Tibial nerve (tissue), 4 donors: Measurements from ENCODE around the gene PLS3. TPM values are rescaled to one million over a fixed set of nuclear protein-coding genes. Genes with fewer than 3 reads are reported as not detected.

Experiments
- DNase-seq, 2 donors: peaks; one replicate each; pipeline ENCODE4 v3.0.0-alpha.2; 2019; ENCODE audit warnings: low spot score in 2 of 2
- H3K27ac ChIP-seq, 4 donors: fragments of 200-600 bp; sonication (generic) in 3 of 4; one replicate each; pipeline ENCODE4 v1.5.1; 2017 to 2019; ENCODE audit warnings: mild to moderate bottlenecking in 1 of 4
- H3K27me3 ChIP-seq, 2 donors: fragments of 200-600 bp; sonication (generic) in 1 of 2; one replicate each; pipeline versions ENCODE4 v1.5.1 to v1.6.0; 2017 to 2019
- H3K36me3 ChIP-seq, 3 donors: fragments of 200-600 bp; sonication (generic); one replicate each; pipeline ENCODE4 v1.5.1; 2018 to 2019
- H3K4me1 ChIP-seq, 4 donors: fragments of 200-600 bp; sonication (generic) in 3 of 4; one replicate each; pipeline ENCODE4 v1.5.1; 2017 to 2019
- H3K4me3 ChIP-seq, 4 donors: fragments of 200-600 bp; sonication (generic) in 3 of 4; one replicate each; pipeline ENCODE4 v1.5.1; 2017 to 2019; ENCODE audit warnings: mild to moderate bottlenecking in 1 of 4, moderate library complexity in 1 of 4
- H3K9me3 ChIP-seq, 4 donors: fragments of 200-600 bp; sonication (generic) in 3 of 4; one replicate each; pipeline ENCODE4 v1.5.1; 2017 to 2019
- CTCF ChIP-seq, 5 experiments: fragments of 200-600 bp in 3 of 5; fragments of 450-650 bp in 2 of 5; sonication (generic) in 3 of 5; IDR thresholded peaks; one replicate each; pipeline ENCODE4 v1.5.1; 2016 to 2019; ENCODE audit warnings: antibody characterized with exemption in 5 of 5, mild to moderate bottlenecking in 3 of 5, moderate library complexity in 2 of 5
- EP300 ChIP-seq, 2 donors: sonication (generic); formaldehyde crosslinking; IDR thresholded peaks; one replicate each; pipeline ENCODE4 v1.6.1; 2017; ENCODE audit warnings: antibody characterized with exemption in 2 of 2, mild to moderate bottlenecking in 1 of 2
- POLR2A ChIP-seq, 2 donors: fragments of 450-650 bp; IDR thresholded peaks; one replicate each; pipeline ENCODE4 v1.6.1; 2017; ENCODE audit warnings: antibody characterized with exemption in 2 of 2, mild to moderate bottlenecking in 2 of 2, moderate library complexity in 2 of 2
- WGBS, 2 donors: methylation state at CpG; one replicate each; pipeline ENCODE4 v1.1.5; 2018; 5-methylcytosine and 5-hydroxymethylcytosine counted together
- total RNA-seq, 4 donors: library from RNA; depleted of rRNA; stranded (reverse); fragments of >200 nt; gene quantifications; one replicate each; pipeline ENCODE4 v1.1.0, GENCODE V29; 2016

The PLS3 gene
- total RNA-seq, 4 donors from 2014 or later = 60.9 to 93.8 (median 82.4) TPM

- H3K27me3 ChIP-seq = peaks cover 0 to 38% of the 10 kb centered on the region in 2 donors
- H3K36me3 ChIP-seq = no peaks in the 10 kb centered on the region
- H3K9me3 ChIP-seq = no peaks in the 10 kb centered on the region
- H3K4me1 ChIP-seq = peaks cover 0 to 5% (median 1%) of the 10 kb centered on the region in 4 donors
- DNase-seq = peak; percentile 15 to 80
- peak; percentile 54 to 89 (median 78) for TF ChIP-seq CTCF (IDR thresholded peaks at IDR 0.05)
- no peak for TF ChIP-seq EP300 (IDR thresholded peaks at IDR 0.05)
- 16 to 18% methylated on average over 4 of the region's 4 CpGs for WGBS, 2 donors
- peak overlapping the region in 2 of 4 donors; percentile 44 to 54 for H3K27ac ChIP-seq
- peak overlapping the region in 1 of 4 donors; percentile 3 for H3K4me3 ChIP-seq
Measured at GRCh38 chrX:115690511-115691216, 129.7 kb downstream of the PLS3 start.

- no peaks in the 10 kb centered on the region for H3K36me3 ChIP-seq
- no peaks in the 10 kb centered on the region for H3K9me3 ChIP-seq
- peaks cover 0 to 44% of the 10 kb centered on the region in 2 donors for H3K27me3 ChIP-seq
- 51 to 81% methylated on average over 6 of the region's 6 CpGs for WGBS, 2 donors
- peaks cover 0 to 5% (median 1%) of the 10 kb centered on the region in 4 donors for H3K4me1 ChIP-seq
- H3K4me3 ChIP-seq = no peak overlapping the region
- no peak for DNase-seq
- TF ChIP-seq POLR2A (IDR thresholded peaks at IDR 0.05) (no peak), EP300 (IDR thresholded peaks at IDR 0.05) (no peak), CTCF (IDR thresholded peaks at IDR 0.05) (no peak)
- H3K27ac ChIP-seq = no peak overlapping the region
Measured at GRCh38 chrX:115693476-115693875, 132.5 kb downstream of the PLS3 start.

- Histone ChIP-seq H3K9me3 (no peaks in the 10 kb centered on the region), H3K27me3 (peaks cover 0 to 43% of the 10 kb centered on the region in 2 donors), H3K4me3 (no peak overlapping the region), H3K27ac (no peak overlapping the region), H3K4me1 (peaks cover 0 to 5% (median 1%) of the 10 kb centered on the region in 4 donors), H3K36me3 (no peaks in the 10 kb centered on the region)
- no peak for TF ChIP-seq EP300 (IDR thresholded peaks at IDR 0.05)
- TF ChIP-seq POLR2A (IDR thresholded peaks at IDR 0.05) = no peak
- no peak for TF ChIP-seq CTCF (IDR thresholded peaks at IDR 0.05)
- 27 to 52% methylated on average over 6 of the region's 6 CpGs for WGBS, 2 donors
- DNase-seq = no peak
Measured at GRCh38 chrX:115694028-115694427, 133.1 kb downstream of the PLS3 start.

- peaks cover 0 to 43% of the 10 kb centered on the region in 2 donors for H3K27me3 ChIP-seq
- H3K4me1 ChIP-seq = no peaks in the 10 kb centered on the region
- no peak overlapping the region for H3K4me3 ChIP-seq
- no peak overlapping the region for H3K27ac ChIP-seq
- DNase-seq = no peak
- WGBS, 2 donors = 39 to 65% methylated on average over 6 of the region's 6 CpGs
- no peaks in the 10 kb centered on the region for H3K36me3 ChIP-seq
- TF ChIP-seq CTCF (IDR thresholded peaks at IDR 0.05) (no peak), EP300 (IDR thresholded peaks at IDR 0.05) (no peak), POLR2A (IDR thresholded peaks at IDR 0.05) (no peak)
- H3K9me3 ChIP-seq = no peaks in the 10 kb centered on the region
Measured at GRCh38 chrX:115696039-115696438, 135.1 kb downstream of the PLS3 start.

GRCh38 chrX:115696939-115697338 lies 136.0 kb downstream of the PLS3 start:
- TF ChIP-seq POLR2A (IDR thresholded peaks at IDR 0.05) = no peak
- no peaks in the 10 kb centered on the region for H3K4me1 ChIP-seq
- peaks cover 0 to 44% of the 10 kb centered on the region in 2 donors for H3K27me3 ChIP-seq
- no peaks in the 10 kb centered on the region for H3K36me3 ChIP-seq
- no peak overlapping the region for H3K4me3 ChIP-seq
- no peaks in the 10 kb centered on the region for H3K9me3 ChIP-seq
- DNase-seq = no peak
- no peak overlapping the region for H3K27ac ChIP-seq
